HepG2 (cell line): ENCODE results near the gene CPLX1. TPM values are rescaled to one million over a fixed set of nuclear protein-coding genes. Genes with fewer than 3 reads are reported as not detected.

Source experiments
- BCL3 ChIP-seq: sonication (generic); formaldehyde crosslinking; IDR thresholded peaks from 2 replicates; pipeline ENCODE4 v1.5.1; 2020; ENCODE audit warnings: mild to moderate bottlenecking, missing genetic modification reagents, moderate library complexity
- CREB3 ChIP-seq: sonication (generic); formaldehyde crosslinking; IDR thresholded peaks from 2 replicates; pipeline ENCODE4 v1.5.0; 2020; ENCODE audit warnings: missing genetic modification reagents
- DBP ChIP-seq: sonication (generic); formaldehyde crosslinking; IDR thresholded peaks from 2 replicates; pipeline ENCODE4 v1.4.0; 2020; ENCODE audit warnings: missing genetic modification reagents; ENCODE audit errors: not compliant biosample characterization
- DNMT3B ChIP-seq: conservative IDR thresholded peaks from 2 replicates; pipeline ENCODE4 v1.6.1; 2016; ENCODE audit warnings: missing biosample characterization, control low read depth
- GRHL1 ChIP-seq: sonication (generic); formaldehyde crosslinking; conservative IDR thresholded peaks from 2 replicates; pipeline ENCODE4 v1.8.0; 2022; ENCODE audit warnings: missing genetic modification reagents
- HNRNPL ChIP-seq: fragments of 200-400 bp; formaldehyde crosslinking; IDR thresholded peaks from 2 replicates; pipeline ENCODE4 v1.6.1; 2017; ENCODE audit warnings: mild to moderate bottlenecking, low read depth, low read length
- HOXA7 ChIP-seq: sonication (generic); formaldehyde crosslinking; IDR thresholded peaks from 2 replicates; pipeline ENCODE4 v1.8.1; 2022; ENCODE audit warnings: mild to moderate bottlenecking, missing genetic modification reagents, moderate library complexity
- MIER2 ChIP-seq: IDR thresholded peaks from 2 replicates; pipeline ENCODE4 v1.6.1; 2016; ENCODE audit warnings: missing biosample characterization, missing genetic modification reagents
- PPARG ChIP-seq: conservative IDR thresholded peaks from 2 replicates; pipeline ENCODE4 v1.6.1; 2016; ENCODE audit warnings: missing biosample characterization, missing genetic modification reagents
- TEAD2 ChIP-seq: sonication (generic); formaldehyde crosslinking; IDR thresholded peaks from 2 replicates; pipeline ENCODE4 v1.9.0; 2021; ENCODE audit warnings: missing genetic modification reagents
- ZBTB14 ChIP-seq: sonication (generic); formaldehyde crosslinking; IDR thresholded peaks from 2 replicates; pipeline ENCODE4 v1.4.0; 2020; ENCODE audit warnings: missing genetic modification reagents
- ZFP90 ChIP-seq: sonication (generic); formaldehyde crosslinking; IDR thresholded peaks from 2 replicates; pipeline ENCODE4 v1.8.0; 2022; ENCODE audit warnings: missing genetic modification reagents, mild to moderate bottlenecking, inconsistent platforms, borderline replicate concordance
- ZNF687 ChIP-seq: sonication (generic); formaldehyde crosslinking; IDR thresholded peaks from 2 replicates; pipeline ENCODE4 v1.5.1; 2020; ENCODE audit warnings: mild to moderate bottlenecking, missing genetic modification reagents, moderate library complexity
- ZNF770 ChIP-seq: sonication (generic); formaldehyde crosslinking; IDR thresholded peaks from 2 replicates; pipeline ENCODE4 v1.5.0; 2020; ENCODE audit warnings: mild to moderate bottlenecking, missing genetic modification reagents
- polyA plus RNA-seq, 8 experiments: library from polyadenylated mRNA; depleted of rRNA in 3 of 8; stranded (reverse) in 7 of 8; unstranded in 1 of 8; fragments of >200 nt; fragmentation: Illumina TruSeq in 4 of 8; extraction: Trizol in 4 of 8; gene quantifications; 2 replicates each; pipeline versions ENCODE4 v1.2.1 to v1.2.3, GENCODE V29; 2011 to 2016; ENCODE audit warnings: low read depth in 4 of 8, missing spikeins in 1 of 8, mixed read lengths in 1 of 8; ENCODE audit not compliant: insufficient read depth in 1 of 8
- total RNA-seq, 5 experiments: library from RNA; depleted of rRNA; stranded (reverse); fragments of >200 nt; fragmentation: Illumina TruSeq; extraction: Trizol; gene quantifications; 2 replicates each; pipeline ENCODE4 v1.2.3, GENCODE V29; 2016; ENCODE audit warnings: low read depth in 1 of 5

The CPLX1 gene
- total and polyA plus RNA-seq, 2 of the 13 experiments (the other 11 are each of a cell fraction or from before 2014, with no cell fraction given), result 0.18 TPM

GRCh38 chr4:780716-781492, 45.0 kb downstream of the CPLX1 start (continued):
- TF ChIP-seq ZBTB14 (CRISPR knock-in tag) (no peak), HNRNPL (no peak), DBP (CRISPR knock-in tag) (no peak), PPARG (CRISPR knock-in tag) (no peak), ZFP90 (CRISPR knock-in tag) (no peak), ZNF770 (CRISPR knock-in tag) (0 out of 2 replicates have a peak, but pooled peaks have one; percentile 12), HOXA7 (no peak), GRHL1 (no peak), BCL3 (CRISPR knock-in tag) (no peak), MIER2 (CRISPR knock-in tag) (no peak), ZNF687 (CRISPR knock-in tag) (peak; percentile 11), CREB3 (CRISPR knock-in tag) (no peak), TEAD2 (CRISPR knock-in tag) (no peak), DNMT3B (CRISPR knock-in tag) (no peak)
